Non-pigmented ciliary epithelial cell (primary cell): ENCODE measurements around the gene PAFAH2.

Experiments
- DNase-seq: peaks from one replicate; pipeline ENCODE4 v3.0.0-alpha.2; 2010; ENCODE audit warnings: low read depth

PAFAH2 gene

GRCh38 chr1:25997828-25998761, at the start of gene PAFAH2:
Gene PAFAH2, minus strand, starts transcription at chr1:25998063. Its CDS starts 7,247 bp downstream, at chr1:25990816.
- DNase-seq, result peak; percentile 98

GRCh38 chr1:26047278-26047874, 49.5 kb upstream of the PAFAH2 start:
- no peak for DNase-seq

GRCh38 chr1:26046246-26047095, 48.6 kb upstream of the PAFAH2 start:
- DNase-seq, result no peak

- DNase-seq, result no peak
These were observed 47.9 kb upstream of the PAFAH2 start, which contains the start of gene SLC30A2 for GRCh38 chr1:26045722-26046245. Gene SLC30A2, minus strand, starts transcription at chr1:26046118. Its CDS starts 222 bp downstream, at chr1:26045896.

- DNase-seq, result no peak
These were observed 47.3 kb upstream of the PAFAH2 start for GRCh38 chr1:26044971-26045721.

GRCh38 chr1:26044414-26044813, 46.6 kb upstream of the PAFAH2 start:
- DNase-seq, result no peak

- DNase-seq, result no peak
These were observed 45.9 kb upstream of the PAFAH2 start for GRCh38 chr1:26043765-26044164.

- DNase-seq, result no peak
These were observed 44.1 kb upstream of the PAFAH2 start for GRCh38 chr1:26041978-26042377.

- DNase-seq, result no peak
These were observed 43.5 kb upstream of the PAFAH2 start for GRCh38 chr1:26041401-26041800.

GRCh38 chr1:26038904-26039303, 41.0 kb upstream of the PAFAH2 start:
- no peak for DNase-seq

- no peak for DNase-seq
These were observed 40.6 kb upstream of the PAFAH2 start for GRCh38 chr1:26038477-26038876.

GRCh38 chr1:26037904-26038303, 40.0 kb upstream of the PAFAH2 start:
- DNase-seq, result no peak

- no peak for DNase-seq
These were observed 39.0 kb upstream of the PAFAH2 start for GRCh38 chr1:26036756-26037281.

GRCh38 chr1:26035959-26036755, 38.3 kb upstream of the PAFAH2 start:
- no peak for DNase-seq

GRCh38 chr1:26035203-26035958, 37.5 kb upstream of the PAFAH2 start:
- DNase-seq, result peak; percentile 63

- no peak for DNase-seq
These were observed 36.8 kb upstream of the PAFAH2 start for GRCh38 chr1:26034504-26035202.

- no peak for DNase-seq
These were observed 34.9 kb upstream of the PAFAH2 start for GRCh38 chr1:26032656-26033357.

- no peak for DNase-seq
These were observed 33.9 kb upstream of the PAFAH2 start for GRCh38 chr1:26031611-26032220.
